ENCODE measurements around the gene PLEKHA1.

GRCh38 chr10:122343936-122344335 lies 30.6 kb upstream of the PLEKHA1 start:
- no peak for TF ChIP-seq CTCF (IDR thresholded peaks at IDR 0.05; ENCODE audit: low read depth, low read length)
- TF ChIP-seq EZH2phosphoT487 (IDR thresholded peaks at IDR 0.05; ENCODE audit: low read depth) = no peak
